Measurements from ENCODE around the gene FUOM. TPM values are rescaled to one million over a fixed set of nuclear protein-coding genes. Genes with fewer than 3 reads are reported as not detected.

FUOM gene
- total and polyA plus RNA-seq, 2 experiments from 2014 or later: 30.8 to 33.9 TPM

- 0 out of 2 replicates have a peak, but pooled peaks cover 3% of the 10 kb centered on the region for H3F3A ChIP-seq (replicated peaks; ENCODE audit: low read depth)
- peaks cover 39% of the 10 kb centered on the region for H3K27me3 Mint-ChIP-seq (ENCODE audit: insufficient read depth, low read depth, poor library complexity)
- peaks cover 4% of the 10 kb centered on the region; the same call in 1 of the 2 replicates for H4K20me1 ChIP-seq (replicated peaks; ENCODE audit: insufficient read depth)
- peak within 1 kb of the TSS; percentile 69 for H3K4me3 ChIP-seq
- no peaks in the 10 kb centered on the region for H3K36me3 ChIP-seq (ENCODE audit: insufficient read depth)
- H3K27ac Mint-ChIP-seq: peak within 1 kb of the TSS; percentile 83; the same call in 1 of the 2 replicates
- TF ChIP-seq POLR2AphosphoS5 (IDR thresholded peaks at IDR 0.05; ENCODE audit: low read depth): peak; percentile 89
- no peak for TF ChIP-seq JUNB (IDR thresholded peaks at IDR 0.05; ENCODE audit: unreplicated experiment)
- no peak for TF ChIP-seq ZNF331 (CRISPR knock-in tag; IDR thresholded peaks at IDR 0.05; ENCODE audit: low read depth)
- H3K36me3 Mint-ChIP-seq (ENCODE audit: low read depth): peaks cover 24% of the 10 kb centered on the region
- no peaks in the 10 kb centered on the region for H3K9me2 ChIP-seq (ENCODE audit: insufficient read depth)
- H3K4me1 ChIP-seq (ENCODE audit: insufficient read depth): peaks cover 5% of the 10 kb centered on the region; the same call in 1 of the 2 replicates
- H3K4me1 Mint-ChIP-seq: peaks cover 5% of the 10 kb centered on the region
- H2AFZ ChIP-seq: no peak within 1 kb of the TSS
- peak within 1 kb of the TSS; percentile 72 for H3K4me2 ChIP-seq
- ATAC-seq (peak; percentile 94), DNase-seq (ENCODE audit: low spot score) (peak; percentile 98)
- H3K27ac ChIP-seq (ENCODE audit: low read depth): no peak within 1 kb of the TSS
- no peaks in the 10 kb centered on the region for H3K79me2 ChIP-seq (replicated peaks; ENCODE audit: insufficient read depth)
- H3K4me3 Mint-ChIP-seq: peak within 1 kb of the TSS; percentile 88
- no peaks in the 10 kb centered on the region; the same call in 2 of the 3 replicates for H3K9me3 Mint-ChIP-seq
- peaks cover 48% of the 10 kb centered on the region for H3K27me3 ChIP-seq (ENCODE audit: insufficient read depth)
Measured at GRCh38 chr10:133373174-133374090, 15.6 kb upstream of the FUOM start, which contains the start of gene ECHS1. Gene ECHS1 (minus strand): TSS chr10:133373354. CDS start chr10:133373333, 21 bp downstream.

- H3K36me3 ChIP-seq (ENCODE audit: insufficient read depth): no peaks in the 10 kb centered on the region
- H4K20me1 ChIP-seq (replicated peaks; ENCODE audit: insufficient read depth): peaks cover 4% of the 10 kb centered on the region; the same call in 1 of the 2 replicates
- H3K27ac ChIP-seq (ENCODE audit: low read depth): no peak overlapping the region
- DNase-seq (ENCODE audit: low spot score): no peak
- no peaks in the 10 kb centered on the region for H3K4me1 ChIP-seq (ENCODE audit: insufficient read depth)
- peak overlapping the region; percentile 26; the same call in 1 of the 2 replicates for H3K4me3 ChIP-seq
- TF ChIP-seq ZNF331 (CRISPR knock-in tag; IDR thresholded peaks at IDR 0.05; ENCODE audit: low read depth) (no peak), STAT1 (IDR thresholded peaks at IDR 0.05; ENCODE audit: unreplicated experiment) (no peak), ZNF114 (CRISPR knock-in tag; IDR thresholded peaks at IDR 0.05) (no peak), ETS1 (IDR thresholded peaks at IDR 0.05) (no peak)
- H3K9me3 Mint-ChIP-seq: no peaks in the 10 kb centered on the region; the same call in 2 of the 3 replicates
- no peaks in the 10 kb centered on the region for H3K79me2 ChIP-seq (replicated peaks; ENCODE audit: insufficient read depth)
- no peak overlapping the region for H3K4me2 ChIP-seq
- no peak overlapping the region for H3K27ac Mint-ChIP-seq
- H3K27me3 Mint-ChIP-seq (ENCODE audit: insufficient read depth, low read depth, poor library complexity): peaks cover 30% of the 10 kb centered on the region
- H3K4me1 Mint-ChIP-seq: peaks cover 5% of the 10 kb centered on the region
- ATAC-seq: peak; percentile 6; the same call in 2 of the 3 replicates
- H3K27me3 ChIP-seq (ENCODE audit: insufficient read depth): peaks cover 39% of the 10 kb centered on the region
- H3K9me2 ChIP-seq (ENCODE audit: insufficient read depth): no peaks in the 10 kb centered on the region
- H3K4me3 Mint-ChIP-seq: peak overlapping the region; percentile 88
- H3K36me3 Mint-ChIP-seq (ENCODE audit: low read depth): peaks cover 30% of the 10 kb centered on the region
- no peak overlapping the region for H2AFZ ChIP-seq
- H3F3A ChIP-seq (replicated peaks; ENCODE audit: low read depth): 0 out of 2 replicates have a peak, but pooled peaks cover 3% of the 10 kb centered on the region
Measured at GRCh38 chr10:133372507-133372906, 14.7 kb upstream of the FUOM start.

All from GM23338 (cell line).